BE2C (cell line): ENCODE results near the gene GALP.
"Not testable (repeated sequence)": the region's sequence is repeated elsewhere in the genome, so short reads cannot be mapped to it uniquely, and the experiment has no call there.

ENCODE experiments used
- DNase-seq: peaks from one replicate; pipeline ENCODE4 v3.0.0-alpha.2; 2020
- H3K27me3 ChIP-seq: fragments of 250-450 bp; sonication (Bioruptor Pico); 2 replicates; pipeline ENCODE4 v1.5.1; 2020; ENCODE audit warnings: mild to moderate bottlenecking
- H3K36me3 ChIP-seq: fragments of 250-450 bp; sonication (Bioruptor Pico); 2 replicates; pipeline ENCODE4 v1.5.1; 2020; ENCODE audit warnings: mild to moderate bottlenecking
- H3K4me1 ChIP-seq: fragments of 250-450 bp; sonication (Bioruptor Pico); 2 replicates; pipeline ENCODE4 v1.5.1; 2020
- H3K4me3 ChIP-seq: 2 replicates; pipeline ENCODE4 v1.5.1; 2011; ENCODE audit warnings: low read depth, low read length
- H3K9me3 ChIP-seq: fragments of 250-450 bp; sonication (Bioruptor Pico); 2 replicates; pipeline ENCODE4 v1.5.1; 2020
- CTCF ChIP-seq: IDR thresholded peaks from 2 replicates; pipeline ENCODE4 v1.5.1; 2012; ENCODE audit warnings: mild to moderate bottlenecking, low read depth, low read length

Gene GALP

GRCh38 chr19:56174550-56174949 is 1.3 kb upstream of the GALP start:
- H3K4me1 ChIP-seq, result no peaks in the 10 kb centered on the region
- no peak overlapping the region for H3K4me3 ChIP-seq
- peaks cover 22% of the 10 kb centered on the region for H3K27me3 ChIP-seq
- TF ChIP-seq CTCF, result no peak
- no peaks in the 10 kb centered on the region for H3K9me3 ChIP-seq
- no peaks in the 10 kb centered on the region for H3K36me3 ChIP-seq
- no peak for DNase-seq

GRCh38 chr19:56176310-56176709 is 502 bp downstream of the GALP start:
- not testable (repeated sequence) for H3K4me3 ChIP-seq, H3K4me1 ChIP-seq
- H3K27me3 ChIP-seq, result peaks cover 22% of the 10 kb centered on the region

GRCh38 chr19:56176881-56177280 is 1.1 kb downstream of the GALP start:
- no peak for TF ChIP-seq CTCF
- Histone ChIP-seq H3K27me3 (peaks cover 22% of the 10 kb centered on the region), H3K4me3 (no peak overlapping the region), H3K4me1 (no peaks in the 10 kb centered on the region), H3K36me3 (no peaks in the 10 kb centered on the region), H3K9me3 (no peaks in the 10 kb centered on the region)
- DNase-seq, result no peak

More at GRCh38 chr19:56176310-56176709, 502 bp downstream of the GALP start:
- not testable (repeated sequence) for H3K36me3 ChIP-seq, H3K9me3 ChIP-seq, DNase-seq

- DNase-seq, result no peak
- Histone ChIP-seq H3K4me1 (no peaks in the 10 kb centered on the region), H3K27me3 (peaks cover 26% of the 10 kb centered on the region), H3K4me3 (no peak overlapping the region), H3K36me3 (no peaks in the 10 kb centered on the region), H3K9me3 (no peaks in the 10 kb centered on the region)
- TF ChIP-seq CTCF, result no peak
Measured at GRCh38 chr19:56177564-56178243, 1.9 kb downstream of the GALP start.

GRCh38 chr19:56189785-56190184 is 14.0 kb downstream of the GALP start:
- DNase-seq, result no peak
- H3K36me3 ChIP-seq, result no peaks in the 10 kb centered on the region
- TF ChIP-seq CTCF, result peak; percentile 3; the same call in 1 of the 2 replicates
- peaks cover 11% of the 10 kb centered on the region for H3K27me3 ChIP-seq
- no peak overlapping the region for H3K4me3 ChIP-seq
- H3K9me3 ChIP-seq, result no peaks in the 10 kb centered on the region
- no peaks in the 10 kb centered on the region for H3K4me1 ChIP-seq

GRCh38 chr19:56191115-56191514 is 15.3 kb downstream of the GALP start:
- Histone ChIP-seq H3K36me3 (no peaks in the 10 kb centered on the region), H3K4me1 (no peaks in the 10 kb centered on the region), H3K9me3 (no peaks in the 10 kb centered on the region), H3K27me3 (peaks cover 4% of the 10 kb centered on the region), H3K4me3 (no peak overlapping the region)
- no peak for TF ChIP-seq CTCF
- DNase-seq, result no peak

- H3K36me3 ChIP-seq, result no peaks in the 10 kb centered on the region
- no peak for DNase-seq
- TF ChIP-seq CTCF, result no peak
Measured at GRCh38 chr19:56191711-56192110, 15.9 kb downstream of the GALP start.

More at GRCh38 chr19:56191711-56192110, 15.9 kb downstream of the GALP start:
- no peak overlapping the region for H3K4me3 ChIP-seq
- H3K4me1 ChIP-seq, result no peaks in the 10 kb centered on the region
- H3K27me3 ChIP-seq, result peaks cover 4% of the 10 kb centered on the region
- no peaks in the 10 kb centered on the region for H3K9me3 ChIP-seq
